CD4-positive, alpha-beta memory T cell (primary cell): ENCODE data around the gene TWF1. TPM values are rescaled to one million over a fixed set of nuclear protein-coding genes. Genes with fewer than 3 reads are reported as not detected.
"Not testable (repeated sequence)": the region's sequence is repeated elsewhere in the genome, so short reads cannot be mapped to it uniquely, and the experiment has no call there.

ENCODE experiments used
- CTCF ChIA-PET: fragments of 350-600 bp; sonication (Branson Sonifier 250); formaldehyde crosslinking; loops from one replicate; lab custom pipeline; 2021; ENCODE audit warnings: inconsistent platforms; ENCODE audit not compliant: partially characterized antibody; lab: Charles Lee
- POLR2A ChIA-PET: fragments of 350-600 bp; sonication (Branson Sonifier 250); formaldehyde crosslinking; loops from one replicate; lab custom pipeline; 2021; ENCODE audit not compliant: partially characterized antibody; lab: Charles Lee
- DNase-seq, 5 donors: peaks; one replicate each; pipeline versions ENCODE4 v3.0.0 to v3.0.0-alpha.2; 2020 to 2022; ENCODE audit warnings: mixed read lengths in 1 of 5
- H3K27ac ChIP-seq: one replicate; pipeline ENCODE4 v1.7.0; 2013; ENCODE audit warnings: low read depth, low read length
- H3K27me3 ChIP-seq: 2 replicates; pipeline ENCODE4 v1.7.0; 2013; ENCODE audit warnings: mild to moderate bottlenecking, low read length, moderate library complexity; ENCODE audit not compliant: insufficient read depth
- H3K36me3 ChIP-seq: 2 replicates; pipeline ENCODE4 v1.7.0; 2013; ENCODE audit warnings: mild to moderate bottlenecking, low read length, moderate library complexity; ENCODE audit not compliant: insufficient read depth
- H3K4me1 ChIP-seq: 2 replicates; pipeline ENCODE4 v1.7.0; 2013; ENCODE audit warnings: mild to moderate bottlenecking, low read length, moderate library complexity; ENCODE audit not compliant: insufficient read depth
- H3K4me3 ChIP-seq, 2 donors: one replicate each; pipeline ENCODE4 v1.7.0; 2013; ENCODE audit warnings: low read length in 2 of 2, mild to moderate bottlenecking in 1 of 2
- H3K9me3 ChIP-seq, 2 donors: one replicate each; pipeline ENCODE4 v1.7.0; 2013; ENCODE audit warnings: low read length in 2 of 2, control low read depth in 1 of 2; ENCODE audit not compliant: control insufficient read depth in 1 of 2
- H3K27ac Mint-ChIP-seq, 7 donors: one replicate each; pipeline ENCODE4 v1.8.0; 2020 to 2021; ENCODE audit warnings: mixed read lengths in 7 of 7, mild to moderate bottlenecking in 6 of 7, inconsistent platforms in 3 of 7, moderate library complexity in 3 of 7
- H3K27me3 Mint-ChIP-seq, 2 donors: one replicate each; pipeline ENCODE4 v1.8.0; 2020 to 2021; ENCODE audit warnings: mixed read lengths in 2 of 2
- H3K36me3 Mint-ChIP-seq, 2 donors: one replicate each; pipeline ENCODE4 v1.8.0; 2020 to 2021; ENCODE audit warnings: mixed read lengths in 2 of 2, inconsistent platforms in 1 of 2, mild to moderate bottlenecking in 1 of 2
- H3K4me1 Mint-ChIP-seq, 4 donors: one replicate each; pipeline ENCODE4 v1.8.0; 2020 to 2021; ENCODE audit warnings: mixed read lengths in 4 of 4, mild to moderate bottlenecking in 1 of 4
- H3K4me3 Mint-ChIP-seq, 8 donors: one replicate each; pipeline ENCODE4 v1.8.0; 2020 to 2021; ENCODE audit warnings: mixed read lengths in 8 of 8, mild to moderate bottlenecking in 7 of 8, moderate library complexity in 6 of 8, inconsistent platforms in 3 of 8
- H3K9me3 Mint-ChIP-seq, 8 donors: one replicate each; pipeline ENCODE4 v1.8.0; 2020 to 2021; ENCODE audit warnings: mixed read lengths in 8 of 8, mild to moderate bottlenecking in 5 of 8, inconsistent platforms in 3 of 8, moderate library complexity in 1 of 8
- intact Hi-C: fragments of 100-400 bp; cut with micrococcal nuclease; formaldehyde crosslinking; loops from one replicate; pipeline ENCODE4 v1.15.1; 2023
- polyA plus RNA-seq, 2 donors: library from polyadenylated mRNA; unstranded; fragments of 300-500 nt; fragmentation: Illumina TruSeq; gene quantifications; one replicate each; pipeline ENCODE4 v1.2.3, GENCODE V29; 2021
- total RNA-seq, 2 experiments: library from RNA; stranded (reverse); gene quantifications; one replicate each; pipeline ENCODE4 v1.2.3, GENCODE V29; 2021

The TWF1 gene
- total RNA-seq (10 to 100 TPM; 31.0 to 32.4 TPM), polyA plus RNA-seq (10 to 100 TPM; 13.1 to 15.0 TPM)

DNA sequence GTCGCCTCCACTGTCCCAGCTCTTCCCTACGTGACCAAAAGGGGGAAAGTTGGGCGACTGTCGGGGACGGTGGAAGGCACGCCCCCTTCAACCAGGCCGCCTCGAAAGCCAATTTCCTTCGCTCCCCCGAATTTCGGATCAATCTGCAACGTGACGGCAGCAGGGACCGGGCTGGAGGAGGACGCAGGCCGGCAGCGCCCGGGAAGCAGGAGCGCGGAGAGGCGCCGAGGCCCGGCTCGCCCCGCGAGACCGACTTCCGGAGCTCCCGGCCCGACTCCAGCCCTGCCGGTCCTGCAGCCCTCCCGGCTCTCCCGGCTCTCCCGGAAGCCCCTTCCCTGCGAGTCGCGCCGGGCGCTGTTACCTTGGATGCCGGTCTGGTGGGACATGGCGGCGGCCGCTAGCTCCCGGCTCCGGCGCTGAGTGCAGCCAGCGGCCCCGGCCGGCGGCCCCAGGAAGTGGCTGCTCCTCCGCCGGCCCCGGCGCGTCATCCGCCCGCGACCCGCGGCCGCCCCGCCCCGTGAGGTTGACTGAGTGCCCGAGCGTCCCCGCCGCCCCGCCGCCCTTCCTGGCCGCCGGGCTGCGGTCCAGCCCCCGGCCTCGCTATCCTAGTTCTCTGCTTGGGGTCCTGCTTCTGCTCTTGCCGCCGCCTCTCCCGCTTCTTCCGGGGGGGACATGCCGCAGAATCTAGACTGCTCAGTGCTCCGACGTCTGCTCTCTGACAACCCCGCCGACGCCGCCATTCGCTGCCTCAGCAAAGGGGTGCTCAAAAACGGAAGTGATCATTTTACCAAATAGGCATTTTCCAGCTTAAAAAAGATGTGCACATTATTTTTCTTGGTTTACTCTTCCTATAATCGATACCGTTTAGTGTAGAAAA lies at the start of gene TWF1:
TSS of gene TWF1 (minus strand) at position 458 of the 877 bp plus-strand sequence. CDS start at position 386, 72 bp downstream.
- H3K36me3 ChIP-seq = peaks cover 9% of the 10 kb centered on the region
- peak; percentile 85 to 92 (median 88) for DNase-seq
- Mint-ChIP-seq H3K27me3 (no peaks in the 10 kb centered on the region), H3K27ac (peak within 1 kb of the TSS; percentile 99 to 100 (median 100)), H3K4me1 (peaks cover 17 to 50% (median 35%) of the 10 kb centered on the region in 4 donors), H3K9me3 (peaks cover 0 to 4% (median 0%) of the 10 kb centered on the region in 8 donors), H3K4me3 (peak within 1 kb of the TSS; percentile 99 to 100 (median 100)), H3K36me3 (peaks cover 3 to 33% of the 10 kb centered on the region in 2 donors)
- no peaks in the 10 kb centered on the region for H3K9me3 ChIP-seq
- peaks cover 34% of the 10 kb centered on the region for H3K4me1 ChIP-seq
- no peaks in the 10 kb centered on the region for H3K27me3 ChIP-seq
- ChIA-PET POLR2A (interaction anchor here (0.6 to 5.2 kb wide), 20 partner anchors 10 to 1570 kb away, joined by 3 to 90 read pairs (median 4); partner anchors contain the start of genes IRAK4, PPHLN1, PUS7L and TMEM117), CTCF (interaction anchor here (0.9 to 2.8 kb wide), 8 partner anchors 8 to 74 kb away, joined by 3 to 14 read pairs (median 4); partner anchors contain the start of genes IRAK4 and PUS7L)
- H3K27ac ChIP-seq = peak within 1 kb of the TSS; percentile 86
- H3K4me3 ChIP-seq = peak within 1 kb of the TSS; percentile 85 to 89
- intact Hi-C loops = loop anchor here (1.0 to 5.0 kb wide), 4 partner anchors 30 to 1479 kb away; partner anchors contain the start of genes IRAK4, PPHLN1, PUS7L and TMEM117

DNA sequence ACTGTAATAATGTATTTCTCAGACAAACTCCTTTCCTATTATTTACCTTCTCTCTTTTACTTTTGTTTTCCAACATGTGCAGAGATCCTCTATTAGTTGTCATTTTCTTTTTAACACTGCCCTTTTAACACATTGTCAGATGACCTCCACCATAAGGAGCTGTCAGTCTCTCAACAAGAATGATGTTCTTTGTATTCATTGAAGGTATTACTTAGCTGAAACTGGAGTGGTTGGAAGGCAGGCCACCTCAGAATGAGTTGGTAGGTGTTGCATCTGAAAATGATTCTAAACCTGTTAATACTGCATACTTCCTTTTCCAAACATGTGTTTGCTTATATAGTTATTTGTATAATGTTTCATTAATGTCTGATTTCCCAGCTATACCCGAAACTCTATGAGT lies 46.6 kb upstream of the TWF1 start:
- H3K27me3 ChIP-seq = no peaks in the 10 kb centered on the region
- intact Hi-C loops = no loop called here
- H3K27ac ChIP-seq = no peak overlapping the region
- H3K4me1 ChIP-seq = no peaks in the 10 kb centered on the region
- H3K4me1 Mint-ChIP-seq = peaks cover 0 to 11% (median 1%) of the 10 kb centered on the region in 4 donors
- H3K4me3 Mint-ChIP-seq = peak overlapping the region in 1 of 8 donors; percentile 33
- no peaks in the 10 kb centered on the region for H3K36me3 ChIP-seq
- H3K9me3 Mint-ChIP-seq = peaks cover 0 to 4% (median 3%) of the 10 kb centered on the region in 8 donors
- peak overlapping the region in 1 of 7 donors; percentile 1 for H3K27ac Mint-ChIP-seq
- ChIA-PET CTCF (no interaction called here), POLR2A (no interaction called here)
- DNase-seq = no peak
- H3K27me3 Mint-ChIP-seq = no peaks in the 10 kb centered on the region
- peaks cover 6 to 17% of the 10 kb centered on the region in 2 donors for H3K36me3 Mint-ChIP-seq
- H3K9me3 ChIP-seq = no peaks in the 10 kb centered on the region
- no peak overlapping the region for H3K4me3 ChIP-seq

DNA sequence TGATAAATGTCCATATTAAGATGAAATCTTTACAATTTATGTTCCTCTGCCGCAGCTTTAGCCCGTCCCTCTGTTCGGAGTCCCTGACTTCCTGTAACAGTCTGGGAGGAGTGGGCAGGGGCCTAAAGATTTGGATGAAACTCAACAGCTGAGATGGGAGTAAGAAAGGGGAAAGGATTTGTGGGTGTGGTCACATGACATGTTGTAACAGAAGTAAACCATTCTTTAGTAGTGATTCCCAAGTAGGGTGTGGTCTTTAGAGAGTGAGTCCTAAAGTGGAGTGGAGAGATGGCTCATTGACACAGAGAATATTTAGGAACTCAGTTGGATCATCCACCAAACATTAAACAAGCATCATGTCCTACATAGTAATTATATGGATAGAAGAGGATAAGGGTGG lies 42.7 kb upstream of the TWF1 start:
- no peak for DNase-seq
- H3K27me3 Mint-ChIP-seq = no peaks in the 10 kb centered on the region
- peaks cover 0 to 14% (median 8%) of the 10 kb centered on the region in 8 donors for H3K9me3 Mint-ChIP-seq
- H3K4me3 Mint-ChIP-seq = no peak overlapping the region
- peaks cover 27 to 38% of the 10 kb centered on the region in 2 donors for H3K36me3 Mint-ChIP-seq
- H3K27ac Mint-ChIP-seq = no peak overlapping the region
- Histone ChIP-seq H3K27me3 (no peaks in the 10 kb centered on the region), H3K9me3 (no peaks in the 10 kb centered on the region), H3K27ac (no peak overlapping the region), H3K36me3 (no peaks in the 10 kb centered on the region), H3K4me3 (no peak overlapping the region), H3K4me1 (no peaks in the 10 kb centered on the region)
- ChIA-PET POLR2A (no interaction called here), CTCF (no interaction called here)
- peaks cover 0 to 12% (median 4%) of the 10 kb centered on the region in 4 donors for H3K4me1 Mint-ChIP-seq
- intact Hi-C loops = no loop called here

DNA sequence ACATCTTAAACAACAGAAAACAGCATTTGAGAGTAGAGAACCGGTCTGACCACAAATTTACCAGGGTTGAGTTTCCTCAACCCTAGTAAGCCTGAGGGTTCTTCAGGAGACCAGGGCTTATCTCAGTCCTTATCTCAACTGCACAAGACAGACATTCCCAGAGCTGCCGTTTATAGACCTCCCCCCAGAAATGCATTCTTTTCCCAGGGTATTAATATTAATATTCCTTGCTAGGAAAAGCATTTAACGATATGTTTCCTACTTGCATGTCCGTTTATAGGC lies 42.0 kb upstream of the TWF1 start:
- Histone ChIP-seq H3K36me3 (no peaks in the 10 kb centered on the region), H3K27ac (no peak overlapping the region), H3K27me3 (no peaks in the 10 kb centered on the region), H3K9me3 (no peaks in the 10 kb centered on the region), H3K4me3 (no peak overlapping the region), H3K4me1 (no peaks in the 10 kb centered on the region)
- H3K27me3 Mint-ChIP-seq = no peaks in the 10 kb centered on the region
- no peak overlapping the region for H3K27ac Mint-ChIP-seq
- no peak for DNase-seq
- peaks cover 27 to 38% of the 10 kb centered on the region in 2 donors for H3K36me3 Mint-ChIP-seq
- CTCF ChIA-PET = no interaction called here
- peaks cover 0 to 14% (median 8%) of the 10 kb centered on the region in 8 donors for H3K9me3 Mint-ChIP-seq
- peaks cover 0 to 12% (median 4%) of the 10 kb centered on the region in 4 donors for H3K4me1 Mint-ChIP-seq
- no peak overlapping the region for H3K4me3 Mint-ChIP-seq
- POLR2A ChIA-PET = no interaction called here
- intact Hi-C loops = no loop called here

DNA sequence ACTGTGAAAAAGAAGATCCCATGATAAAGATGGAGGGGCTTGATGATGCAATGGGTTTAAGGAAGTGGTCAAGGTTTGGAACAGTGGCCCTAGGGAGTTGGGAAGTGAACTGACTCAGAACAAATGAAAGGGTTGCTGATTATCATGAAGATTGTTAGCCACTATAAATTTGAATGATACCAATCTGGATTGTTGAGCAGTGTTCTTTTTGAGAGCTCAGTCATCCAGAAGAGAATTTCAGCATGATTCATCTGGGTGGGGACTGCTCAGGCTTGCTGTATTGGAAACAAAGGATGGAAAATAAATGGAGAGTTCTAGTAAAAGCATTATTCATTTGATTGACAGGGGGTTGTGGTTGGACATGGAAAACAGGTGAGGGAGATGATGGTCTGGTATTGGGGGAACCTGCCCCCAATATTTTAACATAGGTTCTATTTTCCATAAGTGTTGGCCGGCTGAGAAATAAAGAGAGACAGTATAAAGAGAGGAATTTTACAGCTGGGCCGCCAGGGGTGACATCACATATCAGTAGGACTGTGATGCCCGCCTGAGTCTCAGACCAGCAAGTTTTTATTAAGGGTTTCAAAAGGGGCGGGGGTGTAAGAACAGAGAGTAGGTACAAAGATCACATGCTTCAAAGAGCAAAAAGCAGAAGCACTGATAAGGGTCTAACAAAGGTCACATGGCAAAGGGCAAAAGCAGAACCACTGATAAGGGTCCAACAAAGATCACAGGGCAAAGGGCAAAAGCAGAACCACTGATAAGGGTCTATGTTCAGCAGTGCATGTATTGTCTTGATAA lies 41.5 kb upstream of the TWF1 start:
- CTCF ChIA-PET, H3K4me1 ChIP-seq, H3K27me3 ChIP-seq, H3K36me3 ChIP-seq, POLR2A ChIA-PET, DNase-seq, H3K9me3 ChIP-seq, H3K4me3 Mint-ChIP-seq, H3K27me3 Mint-ChIP-seq, H3K4me3 ChIP-seq, intact Hi-C loops, H3K27ac Mint-ChIP-seq, H3K27ac ChIP-seq: not testable (repeated sequence)
- H3K4me1 Mint-ChIP-seq = peaks cover 0 to 12% (median 4%) of the 10 kb centered on the region in 4 donors
- H3K36me3 Mint-ChIP-seq = peaks cover 27 to 38% of the 10 kb centered on the region in 2 donors
- peaks cover 0 to 14% (median 8%) of the 10 kb centered on the region in 8 donors for H3K9me3 Mint-ChIP-seq

DNA sequence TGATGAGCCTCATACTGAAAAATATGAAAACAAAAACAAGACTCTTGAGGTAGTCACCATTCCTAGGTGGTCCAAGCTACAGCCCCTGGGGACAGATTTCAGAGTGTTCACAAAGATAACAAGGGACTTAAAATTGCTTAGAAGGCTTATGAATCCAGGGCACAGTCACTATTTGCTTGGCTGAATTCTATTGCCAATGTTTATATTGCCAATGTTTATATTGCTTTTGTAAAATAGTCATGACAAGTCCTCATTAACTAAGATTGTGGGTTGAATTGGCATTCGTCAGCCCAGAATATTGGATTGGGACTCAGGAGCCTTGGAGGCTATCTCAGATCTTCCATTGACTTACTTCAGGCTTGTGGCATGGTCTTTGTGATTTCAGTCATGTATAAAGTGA lies 36.1 kb upstream of the TWF1 start:
- intact Hi-C loops = no loop called here
- no peaks in the 10 kb centered on the region for H3K36me3 ChIP-seq
- H3K4me1 ChIP-seq = no peaks in the 10 kb centered on the region
- Mint-ChIP-seq H3K36me3 (peaks cover 16 to 17% of the 10 kb centered on the region in 2 donors), H3K27me3 (no peaks in the 10 kb centered on the region), H3K4me3 (no peak overlapping the region), H3K4me1 (peaks cover 3 to 10% (median 7%) of the 10 kb centered on the region in 4 donors), H3K9me3 (peaks cover 0 to 6% (median under 1%) of the 10 kb centered on the region in 8 donors), H3K27ac (no peak overlapping the region)
- no peak overlapping the region for H3K27ac ChIP-seq
- ChIA-PET CTCF (no interaction called here), POLR2A (no interaction called here)
- H3K9me3 ChIP-seq = no peaks in the 10 kb centered on the region
- no peak for DNase-seq
- no peak overlapping the region for H3K4me3 ChIP-seq
- H3K27me3 ChIP-seq = no peaks in the 10 kb centered on the region

DNA sequence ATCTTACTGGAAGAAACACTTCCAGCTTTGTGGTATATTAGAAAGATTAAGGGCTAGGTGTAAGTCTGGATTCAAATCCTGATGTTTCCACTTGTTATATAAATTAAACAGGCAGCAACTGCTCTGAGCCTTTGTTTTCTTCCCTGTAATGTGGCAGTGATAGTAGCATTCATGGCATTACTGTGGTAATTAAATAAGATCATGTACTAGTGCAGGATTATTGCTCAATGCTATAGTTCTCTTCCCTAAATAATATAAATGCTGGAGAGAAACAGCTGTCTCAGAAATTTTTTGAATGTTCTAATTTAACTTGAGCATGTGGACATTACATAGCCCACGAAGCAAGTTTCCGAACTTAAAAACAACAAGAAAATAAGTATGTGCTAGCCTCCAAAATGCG lies 35.1 kb upstream of the TWF1 start:
- no peak overlapping the region for H3K27ac Mint-ChIP-seq
- POLR2A ChIA-PET = no interaction called here
- intact Hi-C loops = no loop called here

More for the DNA sequence above, 35.1 kb upstream of the TWF1 start:
- H3K27me3 Mint-ChIP-seq = no peaks in the 10 kb centered on the region
- Histone ChIP-seq H3K4me1 (peaks cover 7% of the 10 kb centered on the region), H3K9me3 (no peaks in the 10 kb centered on the region), H3K36me3 (no peaks in the 10 kb centered on the region), H3K27ac (no peak overlapping the region), H3K4me3 (no peak overlapping the region), H3K27me3 (no peaks in the 10 kb centered on the region)
- no peak overlapping the region for H3K4me3 Mint-ChIP-seq
- CTCF ChIA-PET = interaction anchor here (0.5 to 1.5 kb wide), 3 partner anchors 41 to 397 kb away, joined by 3 read pairs; no protein-coding TSS in a partner anchor
- peaks cover 7 to 9% of the 10 kb centered on the region in 2 donors for H3K36me3 Mint-ChIP-seq
- H3K9me3 Mint-ChIP-seq = no peaks in the 10 kb centered on the region
- DNase-seq = no peak
- H3K4me1 Mint-ChIP-seq = peaks cover 4 to 15% (median 13%) of the 10 kb centered on the region in 4 donors
